Naive thymus-derived CD8-positive, alpha-beta T cell (primary cell): Measurements from ENCODE around the gene UBQLN2. TPM values are rescaled to one million over a fixed set of nuclear protein-coding genes. Genes with fewer than 3 reads are reported as not detected.
"Not testable (repeated sequence)": the region's sequence is repeated elsewhere in the genome, so short reads cannot be mapped to it uniquely, and the experiment has no call there.

Source experiments
- ATAC-seq, 2 donors: fragments of 150-1000 bp; cut with Tn5 transposase in 1 of 2; sonication (Bioruptor Pico), chemical (Tn5 transposase) in 1 of 2; 1 replicate in 1 of 2; 2 replicates in 1 of 2; pipeline ENCODE4 v1.10.0; 2021; ENCODE audit warnings: mild to moderate bottlenecking in 2 of 2, moderate library complexity in 2 of 2
- POLR2A ChIA-PET: fragments of 350-600 bp; sonication (Branson Sonifier 250); formaldehyde crosslinking; loops from one replicate; lab custom pipeline; 2021; ENCODE audit warnings: antibody characterized with exemption; lab: Charles Lee
- DNase-seq, 10 donors: peaks; one replicate each; pipeline versions ENCODE4 v3.0.0 to v3.0.0-alpha.2; 2020 to 2022
- H3K27ac Mint-ChIP-seq, 10 donors: one replicate each; pipeline ENCODE4 v1.8.0; 2020 to 2022; ENCODE audit warnings: mild to moderate bottlenecking in 10 of 10, mixed read lengths in 10 of 10, moderate library complexity in 4 of 10, inconsistent platforms in 1 of 10
- H3K27me3 Mint-ChIP-seq, 5 donors: one replicate each; pipeline ENCODE4 v1.8.0; 2021 to 2022; ENCODE audit warnings: mixed read lengths in 5 of 5
- H3K36me3 Mint-ChIP-seq, 3 donors: one replicate each; pipeline ENCODE4 v1.8.0; 2020 to 2022; ENCODE audit warnings: mixed read lengths in 3 of 3, mild to moderate bottlenecking in 2 of 3, inconsistent platforms in 1 of 3
- H3K4me1 Mint-ChIP-seq, 4 donors: one replicate each; pipeline ENCODE4 v1.8.0; 2021 to 2022; ENCODE audit warnings: mixed read lengths in 4 of 4
- H3K4me3 Mint-ChIP-seq, 10 donors: one replicate each; pipeline ENCODE4 v1.8.0; 2020 to 2022; ENCODE audit warnings: mild to moderate bottlenecking in 10 of 10, mixed read lengths in 10 of 10, moderate library complexity in 6 of 10, inconsistent platforms in 1 of 10
- H3K9me3 Mint-ChIP-seq, 9 donors: one replicate each; pipeline ENCODE4 v1.8.0; 2020 to 2022; ENCODE audit warnings: mixed read lengths in 9 of 9, mild to moderate bottlenecking in 3 of 9, inconsistent platforms in 1 of 9, moderate library complexity in 1 of 9
- polyA plus RNA-seq, 3 donors: library from polyadenylated mRNA; unstranded; fragments of 300-500 nt; fragmentation: Illumina TruSeq; gene quantifications; one replicate each; pipeline ENCODE4 v1.2.3, GENCODE V29; 2021
- total RNA-seq, 8 experiments: library from RNA in 2 of 8; stranded (reverse) in 2 of 8; gene quantifications; one replicate each; pipeline ENCODE4 v1.2.3 and lab custom pipeline; 2021 to 2026

The UBQLN2 gene
- total RNA-seq = 10 to 100 TPM; 46.6 to 47.3 TPM
- 10 to 100 TPM; 47.4 to 82.9 (median 69.7) TPM for polyA plus RNA-seq
- 34.9 to 82.0 (median 46.6) reads per million in 6 experiments for total RNA-seq (lab: John Stamatoyannopoulos, UW)

- no peaks in the 10 kb centered on the region for H3K9me3 Mint-ChIP-seq
- ATAC-seq (peak; percentile 80 to 82), DNase-seq (peak; percentile 67 to 88 (median 72))
- H3K36me3 Mint-ChIP-seq = peaks cover 0 to 6% (median 2%) of the 10 kb centered on the region in 3 donors
- H3K27ac Mint-ChIP-seq = peak within 1 kb of the TSS; percentile 94 to 100 (median 98)
- H3K4me1 Mint-ChIP-seq = peaks cover 8 to 27% (median 13%) of the 10 kb centered on the region in 4 donors
- peak within 1 kb of the TSS; percentile 87 to 100 (median 92) for H3K4me3 Mint-ChIP-seq
- H3K27me3 Mint-ChIP-seq = no peaks in the 10 kb centered on the region
- POLR2A ChIA-PET = interaction anchor here (0.8 to 1.8 kb wide), 4 partner anchors 15 to 221 kb away, joined by 3 to 8 read pairs (median 4); partner anchors contain the start of gene NBDY
Measured at GRCh38 chrX:56563231-56564161, at the start of gene UBQLN2. UBQLN2 (plus strand) TSS chrX:56563627; CDS start chrX:56563874, 247 bp downstream.

- Mint-ChIP-seq H3K4me3 (no peak overlapping the region), H3K9me3 (peaks cover 0 to 45% (median 9%) of the 10 kb centered on the region in 9 donors), H3K27me3 (no peaks in the 10 kb centered on the region), H3K36me3 (peaks cover 0 to 7% (median 3%) of the 10 kb centered on the region in 3 donors), H3K27ac (no peak overlapping the region), H3K4me1 (peaks cover 0 to 2% (median 0%) of the 10 kb centered on the region in 4 donors)
- POLR2A ChIA-PET = no interaction called here
- ATAC-seq (no peak), DNase-seq (no peak)
Measured at GRCh38 chrX:56519642-56520041, 43.8 kb upstream of the UBQLN2 start.

GRCh38 chrX:56529482-56530007, 33.9 kb upstream of the UBQLN2 start:
- DNase-seq, POLR2A ChIA-PET, H3K4me1 Mint-ChIP-seq, H3K4me3 Mint-ChIP-seq, ATAC-seq, H3K27me3 Mint-ChIP-seq: not testable (repeated sequence)
- H3K9me3 Mint-ChIP-seq = peaks cover 0 to 17% (median 2%) of the 10 kb centered on the region in 9 donors
- peak overlapping the region in 1 of 10 donors; percentile 13 for H3K27ac Mint-ChIP-seq
- peaks cover 7 to 12% (median 10%) of the 10 kb centered on the region in 3 donors for H3K36me3 Mint-ChIP-seq

- H3K27me3 Mint-ChIP-seq = no peaks in the 10 kb centered on the region
- H3K27ac Mint-ChIP-seq = no peak overlapping the region
- no peak overlapping the region for H3K4me3 Mint-ChIP-seq
- no peak for DNase-seq
- POLR2A ChIA-PET = no interaction called here
- H3K9me3 Mint-ChIP-seq = peaks cover 0 to 14% (median 2%) of the 10 kb centered on the region in 9 donors
- no peak for ATAC-seq
- peaks cover 0 to 1% (median 0%) of the 10 kb centered on the region in 4 donors for H3K4me1 Mint-ChIP-seq
- H3K36me3 Mint-ChIP-seq = peaks cover 6 to 12% (median 10%) of the 10 kb centered on the region in 3 donors
Measured at GRCh38 chrX:56530011-56530410, 33.4 kb upstream of the UBQLN2 start.

GRCh38 chrX:56550667-56551066, 12.8 kb upstream of the UBQLN2 start:
- ATAC-seq (no peak), DNase-seq (no peak)
- H3K36me3 Mint-ChIP-seq = peaks cover 0 to 12% (median 5%) of the 10 kb centered on the region in 3 donors
- no peaks in the 10 kb centered on the region for H3K27me3 Mint-ChIP-seq
- H3K27ac Mint-ChIP-seq = peak overlapping the region in 3 of 10 donors; percentile 9 to 88 (median 45)
- POLR2A ChIA-PET = no interaction called here
- peaks cover 0 to 43% (median 21%) of the 10 kb centered on the region in 9 donors for H3K9me3 Mint-ChIP-seq
- H3K4me3 Mint-ChIP-seq = no peak overlapping the region
- peaks cover 0 to 2% (median 0%) of the 10 kb centered on the region in 4 donors for H3K4me1 Mint-ChIP-seq

GRCh38 chrX:56554870-56555269, 8.6 kb upstream of the UBQLN2 start:
- no peaks in the 10 kb centered on the region for H3K27me3 Mint-ChIP-seq
- no peak overlapping the region for H3K27ac Mint-ChIP-seq
- no peak for DNase-seq
- H3K4me1 Mint-ChIP-seq = no peaks in the 10 kb centered on the region
- POLR2A ChIA-PET = no interaction called here
- H3K36me3 Mint-ChIP-seq = peaks cover 0 to 4% (median 4%) of the 10 kb centered on the region in 3 donors
- ATAC-seq = no peak
- H3K4me3 Mint-ChIP-seq = no peak overlapping the region
- peaks cover 0 to 16% (median 3%) of the 10 kb centered on the region in 9 donors for H3K9me3 Mint-ChIP-seq

GRCh38 chrX:56557376-56557929, 6.0 kb upstream of the UBQLN2 start:
- POLR2A ChIA-PET = interaction anchor here (0.6 kb wide), 1 partner anchor 1030 kb away, joined by 4 read pairs; no protein-coding TSS in a partner anchor
- Mint-ChIP-seq H3K36me3 (no peaks in the 10 kb centered on the region), H3K9me3 (peaks cover 0 to 5% (median 0%) of the 10 kb centered on the region in 9 donors), H3K4me1 (no peaks in the 10 kb centered on the region), H3K4me3 (no peak overlapping the region), H3K27ac (no peak overlapping the region), H3K27me3 (no peaks in the 10 kb centered on the region)
- DNase-seq = no peak
- ATAC-seq = no peak

- peak in 3 of 10 donors; percentile 15 to 32 (median 30) for DNase-seq
- Mint-ChIP-seq H3K27ac (peak overlapping the region; percentile 94 to 100 (median 98)), H3K4me3 (peak overlapping the region; percentile 87 to 100 (median 92)), H3K36me3 (peaks cover 0 to 10% (median 5%) of the 10 kb centered on the region in 3 donors), H3K9me3 (no peaks in the 10 kb centered on the region), H3K4me1 (peaks cover 11 to 34% (median 20%) of the 10 kb centered on the region in 4 donors), H3K27me3 (no peaks in the 10 kb centered on the region)
- ATAC-seq = peak; percentile 15
- POLR2A ChIA-PET = interaction anchor here (0.8 to 1.8 kb wide), 4 partner anchors 14 to 221 kb away, joined by 3 to 8 read pairs (median 4); partner anchors contain the start of gene NBDY
Measured at GRCh38 chrX:56564164-56564885, 898 bp downstream of the UBQLN2 start.

- H3K4me3 Mint-ChIP-seq = peak overlapping the region; percentile 87 to 100 (median 92)
- H3K27me3 Mint-ChIP-seq = no peaks in the 10 kb centered on the region
- H3K4me1 Mint-ChIP-seq = peaks cover 11 to 41% (median 24%) of the 10 kb centered on the region in 4 donors
- POLR2A ChIA-PET = interaction anchor here (1.5 to 1.8 kb wide), 2 partner anchors 163 to 222 kb away, joined by 4 to 8 read pairs; partner anchors contain the start of gene NBDY
- peak in 2 of 10 donors; percentile 12 to 14 for DNase-seq
- peaks cover 0 to 15% (median 7%) of the 10 kb centered on the region in 3 donors for H3K36me3 Mint-ChIP-seq
- no peaks in the 10 kb centered on the region for H3K9me3 Mint-ChIP-seq
- peak overlapping the region; percentile 94 to 100 (median 98) for H3K27ac Mint-ChIP-seq
- ATAC-seq = no peak
Measured at GRCh38 chrX:56564921-56565840, 1.8 kb downstream of the UBQLN2 start.

- Mint-ChIP-seq H3K4me3 (peak overlapping the region in 4 of 10 donors; percentile 14 to 46 (median 22)), H3K9me3 (no peaks in the 10 kb centered on the region), H3K4me1 (peaks cover 13 to 65% (median 43%) of the 10 kb centered on the region in 4 donors), H3K36me3 (peaks cover 2 to 35% (median 7%) of the 10 kb centered on the region in 3 donors), H3K27me3 (no peaks in the 10 kb centered on the region), H3K27ac (peak overlapping the region in 6 of 10 donors; percentile 29 to 84 (median 54))
- POLR2A ChIA-PET = no interaction called here
- ATAC-seq (no peak), DNase-seq (no peak)
Measured at GRCh38 chrX:56569378-56570057, 6.1 kb downstream of the UBQLN2 start.
